HepG2 (cell line): ENCODE measurements around the gene NID1. TPM values are rescaled to one million over a fixed set of nuclear protein-coding genes. Genes with fewer than 3 reads are reported as not detected.
A peak's percentile ranks its signal among the peaks of the same experiment; 100 is the strongest.

Experiments
- BCL6 ChIP-seq: IDR thresholded peaks from 2 replicates; pipeline ENCODE4 v1.6.1; 2016; ENCODE audit warnings: missing genetic modification reagents, missing compliant biosample characterization
- FOXA3 ChIP-seq: IDR thresholded peaks from 2 replicates; pipeline ENCODE4 v1.6.1; 2016; ENCODE audit warnings: missing genetic modification reagents, missing compliant biosample characterization
- FOXJ3 ChIP-seq: sonication (generic); formaldehyde crosslinking; IDR thresholded peaks from 2 replicates; pipeline ENCODE4 v1.4.0; 2020; ENCODE audit warnings: missing genetic modification reagents, mild to moderate bottlenecking, borderline replicate concordance
- FOXO1 ChIP-seq: sonication (generic); formaldehyde crosslinking; IDR thresholded peaks from 2 replicates; pipeline ENCODE4 v1.4.0; 2020; ENCODE audit warnings: missing genetic modification reagents
- FOXP1 ChIP-seq, 2 experiments: fragments of 450-650 bp in 1 of 2; IDR thresholded peaks; 2 replicates each; pipeline ENCODE4 v1.6.1; 2017 to 2018; ENCODE audit warnings: antibody characterized with exemption in 1 of 2
- HNRNPLL ChIP-seq: fragments of 200-400 bp; formaldehyde crosslinking; IDR thresholded peaks from 2 replicates; pipeline ENCODE4 v1.6.1; 2017; ENCODE audit warnings: mild to moderate bottlenecking, low read depth, low read length; ENCODE audit not compliant: poor library complexity, severe bottlenecking
- NR2F6 ChIP-seq, 2 experiments: IDR thresholded peaks; 2 replicates each; pipeline ENCODE4 v1.6.1; 2016; ENCODE audit warnings: antibody characterized with exemption in 1 of 2, mild to moderate bottlenecking in 1 of 2
- PATZ1 ChIP-seq: sonication (generic); formaldehyde crosslinking; IDR thresholded peaks from 2 replicates; pipeline ENCODE4 v1.4.0; 2020; ENCODE audit warnings: missing genetic modification reagents
- PAXIP1 ChIP-seq: sonication (generic); formaldehyde crosslinking; conservative IDR thresholded peaks from 2 replicates; pipeline ENCODE4 v1.4.0; 2020; ENCODE audit warnings: mild to moderate bottlenecking, missing genetic modification reagents, moderate library complexity
- RXRA ChIP-seq: sonication (generic); formaldehyde crosslinking; IDR thresholded peaks from 2 replicates; pipeline ENCODE4 v1.5.1; 2020; ENCODE audit warnings: missing genetic modification reagents
- SKI ChIP-seq: fragments of 450-650 bp; IDR thresholded peaks from one replicate; pipeline ENCODE4 v1.6.1; 2018; ENCODE audit warnings: mild to moderate bottlenecking; ENCODE audit not compliant: partially characterized antibody
- SOX6 ChIP-seq, 2 experiments: fragments of 450-650 bp in 1 of 2; sonication (generic) in 1 of 2; formaldehyde crosslinking in 1 of 2; IDR thresholded peaks; 2 replicates each; pipeline versions ENCODE4 v1.4.0 to v1.6.1; 2017 to 2020; ENCODE audit warnings: antibody characterized with exemption in 1 of 2, mild to moderate bottlenecking in 1 of 2, missing genetic modification reagents in 1 of 2
- SP140L ChIP-seq: sonication (generic); formaldehyde crosslinking; IDR thresholded peaks from 2 replicates; pipeline ENCODE4 v1.4.0; 2020; ENCODE audit warnings: missing genetic modification reagents, borderline replicate concordance
- SRF ChIP-seq: IDR thresholded peaks from 2 replicates; pipeline ENCODE4 v1.6.1; 2011; ENCODE audit warnings: mild to moderate bottlenecking, low read depth, low read length, moderate library complexity
- TCF7 ChIP-seq: sonication (generic); IDR thresholded peaks from 2 replicates; pipeline ENCODE4 v1.6.1; 2016; ENCODE audit warnings: antibody characterized with exemption, low read depth
- TCF7L2 ChIP-seq: IDR thresholded peaks from 2 replicates; pipeline ENCODE4 v1.6.1; 2011; ENCODE audit warnings: mild to moderate bottlenecking, low read depth, low read length, moderate library complexity
- TOPORS ChIP-seq: sonication (generic); formaldehyde crosslinking; IDR thresholded peaks from 2 replicates; pipeline ENCODE4 v1.8.0; 2023; ENCODE audit warnings: mild to moderate bottlenecking, missing genetic modification reagents
- ZNF296 ChIP-seq: sonication (generic); formaldehyde crosslinking; conservative IDR thresholded peaks from 2 replicates; pipeline ENCODE4 v1.5.0; 2020; ENCODE audit warnings: mild to moderate bottlenecking, missing genetic modification reagents
- ZNF30 ChIP-seq: sonication (generic); formaldehyde crosslinking; IDR thresholded peaks from 2 replicates; pipeline ENCODE4 v1.5.0; 2020; ENCODE audit warnings: mild to moderate bottlenecking, missing genetic modification reagents
- ZNF496 ChIP-seq: sonication (generic); formaldehyde crosslinking; IDR thresholded peaks from 2 replicates; pipeline ENCODE4 v1.8.1; 2023; ENCODE audit warnings: mild to moderate bottlenecking, moderate library complexity, missing genetic modification reagents; ENCODE audit not compliant: insufficient replicate concordance
- ZNF773 ChIP-seq: sonication (generic); formaldehyde crosslinking; IDR thresholded peaks from 2 replicates; pipeline ENCODE4 v1.4.0; 2020; ENCODE audit warnings: missing genetic modification reagents, borderline replicate concordance
- polyA plus RNA-seq, 8 experiments: library from polyadenylated mRNA; depleted of rRNA in 3 of 8; stranded (reverse) in 7 of 8; unstranded in 1 of 8; fragments of >200 nt; fragmentation: Illumina TruSeq in 4 of 8; extraction: Trizol in 4 of 8; gene quantifications; 2 replicates each; pipeline versions ENCODE4 v1.2.1 to v1.2.3, GENCODE V29; 2011 to 2016; ENCODE audit warnings: low read depth in 4 of 8, missing spikeins in 1 of 8, mixed read lengths in 1 of 8; ENCODE audit not compliant: insufficient read depth in 1 of 8
- total RNA-seq, 5 experiments: library from RNA; depleted of rRNA; stranded (reverse); fragments of >200 nt; fragmentation: Illumina TruSeq; extraction: Trizol; gene quantifications; 2 replicates each; pipeline ENCODE4 v1.2.3, GENCODE V29; 2016; ENCODE audit warnings: low read depth in 1 of 5

NID1 gene
- total and polyA plus RNA-seq, 2 of the 13 experiments (the other 11 are each of a cell fraction or from before 2014, with no cell fraction given) = 50.2 to 56.1 TPM

GRCh38 chr1:235945775-235946570 is 118.9 kb downstream of the NID1 start (continued):
- TF ChIP-seq SP140L (CRISPR knock-in tag) (0 out of 2 replicates have a peak, but pooled peaks have one; percentile 67), ZNF496 (no peak), PATZ1 (peak; percentile 63), SOX6 (IDR thresholded peaks at IDR 0.05) (no peak), SOX6 (CRISPR knock-in tag; IDR thresholded peaks at IDR 0.05) (peak; percentile 52; the same call in 1 of the 2 replicates), SRF (peak; percentile 63; the same call in 1 of the 2 replicates), TCF7L2 (no peak), PAXIP1 (CRISPR knock-in tag) (peak; percentile 58), FOXO1 (CRISPR knock-in tag) (peak; percentile 19; the same call in 1 of the 2 replicates), TOPORS (CRISPR knock-in tag) (no peak), ZNF296 (CRISPR knock-in tag) (no peak), TCF7 (peak; percentile 28; the same call in 1 of the 2 replicates), FOXP1 (IDR thresholded peaks at IDR 0.05) (no peak), FOXP1 (CRISPR knock-in tag; IDR thresholded peaks at IDR 0.05) (peak; percentile 23; the same call in 1 of the 2 replicates), FOXA3 (peak; percentile 50), RXRA (0 out of 2 replicates have a peak, but pooled peaks have one; percentile 19), FOXJ3 (peak; percentile 47; the same call in 1 of the 2 replicates), BCL6 (CRISPR knock-in tag) (peak; percentile 73), NR2F6 (IDR thresholded peaks at IDR 0.05) (peak; percentile 60), NR2F6 (CRISPR knock-in tag; IDR thresholded peaks at IDR 0.05) (peak; percentile 38; the same call in 1 of the 2 replicates), HNRNPLL (peak; percentile 18), SKI (peak; percentile 53), ZNF773 (CRISPR knock-in tag) (no peak), ZNF30 (CRISPR knock-in tag) (no peak)
